ENCODE measurements around the gene TREM1.
"Not testable (repeated sequence)": the region's sequence is repeated elsewhere in the genome, so short reads cannot be mapped to it uniquely, and the experiment has no call there.

TREM1 gene

DNA sequence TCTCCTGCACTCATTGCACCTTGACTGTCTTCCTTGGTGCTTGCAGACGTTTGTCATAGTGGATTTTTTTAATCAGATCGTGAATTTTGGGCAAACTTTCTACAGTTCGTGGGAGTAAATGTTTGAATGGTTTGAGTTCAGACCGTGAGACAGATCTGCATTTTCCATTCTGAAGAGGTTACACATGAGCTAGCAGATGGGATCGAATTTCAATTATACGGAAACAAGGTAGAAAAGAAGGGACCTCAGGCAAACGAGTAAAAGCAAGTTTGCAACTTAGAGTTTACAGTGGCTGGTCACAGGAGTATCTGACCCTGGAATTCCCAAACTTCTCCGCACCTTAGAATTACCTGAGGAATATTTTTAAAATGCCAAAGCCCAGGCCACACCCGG lies 31.8 kb upstream of the TREM1 start:
- no peak for DNase-seq (ENCODE audit: low read depth)
- TF ChIP-seq, protein P1, sequence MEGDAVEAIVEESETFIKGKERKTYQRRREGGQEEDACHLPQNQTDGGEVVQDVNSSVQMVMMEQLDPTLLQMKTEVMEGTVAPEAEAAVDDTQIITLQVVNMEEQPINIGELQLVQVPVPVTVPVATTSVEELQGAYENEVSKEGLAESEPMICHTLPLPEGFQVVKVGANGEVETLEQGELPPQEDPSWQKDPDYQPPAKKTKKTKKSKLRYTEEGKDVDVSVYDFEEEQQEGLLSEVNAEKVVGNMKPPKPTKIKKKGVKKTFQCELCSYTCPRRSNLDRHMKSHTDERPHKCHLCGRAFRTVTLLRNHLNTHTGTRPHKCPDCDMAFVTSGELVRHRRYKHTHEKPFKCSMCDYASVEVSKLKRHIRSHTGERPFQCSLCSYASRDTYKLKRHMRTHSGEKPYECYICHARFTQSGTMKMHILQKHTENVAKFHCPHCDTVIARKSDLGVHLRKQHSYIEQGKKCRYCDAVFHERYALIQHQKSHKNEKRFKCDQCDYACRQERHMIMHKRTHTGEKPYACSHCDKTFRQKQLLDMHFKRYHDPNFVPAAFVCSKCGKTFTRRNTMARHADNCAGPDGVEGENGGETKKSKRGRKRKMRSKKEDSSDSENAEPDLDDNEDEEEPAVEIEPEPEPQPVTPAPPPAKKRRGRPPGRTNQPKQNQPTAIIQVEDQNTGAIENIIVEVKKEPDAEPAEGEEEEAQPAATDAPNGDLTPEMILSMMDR (IDR thresholded peaks at IDR 0.05; ENCODE audit: low read depth, low read length, missing control alignments) = no peak
- H3K4me3 ChIP-seq (ENCODE audit: low read depth, low read length) = no peak overlapping the region
- in situ Hi-C loops (cut with HindIII; ENCODE audit: low sequenced_read_pairs) = no loop called here

GRCh38 chr6:41315943-41316620 lies 29.6 kb upstream of the TREM1 start:
- no peak overlapping the region for H3K4me3 ChIP-seq (ENCODE audit: low read depth, low read length)
- TF ChIP-seq, protein P1 (IDR thresholded peaks at IDR 0.05; ENCODE audit: low read depth, low read length, missing control alignments) = no peak
- DNase-seq (ENCODE audit: low read depth) = no peak
- in situ Hi-C loops (cut with HindIII; ENCODE audit: low sequenced_read_pairs) = no loop called here

GRCh38 chr6:41315203-41315602 lies 28.7 kb upstream of the TREM1 start:
- in situ Hi-C loops (cut with HindIII; ENCODE audit: low sequenced_read_pairs) = no loop called here
- DNase-seq (ENCODE audit: low read depth) = no peak
- TF ChIP-seq, protein P1 (IDR thresholded peaks at IDR 0.05; ENCODE audit: low read depth, low read length, missing control alignments) = no peak
- no peak overlapping the region for H3K4me3 ChIP-seq (ENCODE audit: low read depth, low read length)

- peak; percentile 29 for DNase-seq (ENCODE audit: low read depth)
- TF ChIP-seq, protein P1 (IDR thresholded peaks at IDR 0.05; ENCODE audit: low read depth, low read length, missing control alignments) = peak; percentile 66
- H3K4me3 ChIP-seq (ENCODE audit: low read depth, low read length) = no peak overlapping the region
- in situ Hi-C loops (cut with HindIII; ENCODE audit: low sequenced_read_pairs) = no loop called here
Observed at GRCh38 chr6:41306187-41306854, 19.8 kb upstream of the TREM1 start.

- no peak overlapping the region for H3K4me3 ChIP-seq (ENCODE audit: low read depth, low read length)
- DNase-seq (ENCODE audit: low read depth) = no peak
- in situ Hi-C loops (cut with HindIII; ENCODE audit: low sequenced_read_pairs) = no loop called here
- TF ChIP-seq, protein P1 (IDR thresholded peaks at IDR 0.05; ENCODE audit: low read depth, low read length, missing control alignments) = no peak
Observed at GRCh38 chr6:41302638-41303037, 16.2 kb upstream of the TREM1 start.

GRCh38 chr6:41298785-41299502 lies 12.5 kb upstream of the TREM1 start:
- in situ Hi-C loops (cut with HindIII; ENCODE audit: low sequenced_read_pairs) = no loop called here
- DNase-seq (ENCODE audit: low read depth) = no peak
- TF ChIP-seq, protein P1 (IDR thresholded peaks at IDR 0.05; ENCODE audit: low read depth, low read length, missing control alignments) = no peak
- H3K4me3 ChIP-seq (ENCODE audit: low read depth, low read length) = no peak overlapping the region

- H3K4me3 ChIP-seq (ENCODE audit: low read depth, low read length); in situ Hi-C loops (cut with HindIII; ENCODE audit: low sequenced_read_pairs); DNase-seq (ENCODE audit: low read depth): not testable (repeated sequence)
Observed at GRCh38 chr6:41297248-41297647, 10.8 kb upstream of the TREM1 start.
